GM19043 (cell line): ENCODE data around the gene TYR.
"Not testable (repeated sequence)": the region's sequence is repeated elsewhere in the genome, so short reads cannot be mapped to it uniquely, and the experiment has no call there.

Experiments
- ATAC-seq: cut with Tn5 transposase; IDR thresholded peaks from one replicate; pipeline ENCODE4 v1.9.1; 2021; ENCODE audit warnings: low read depth; ENCODE audit not compliant: unreplicated experiment

The TYR gene

GRCh38 chr11:89177691-89178231 is at the start of gene TYR:
Gene TYR (plus strand): TSS chr11:89177875. CDS start chr11:89177954, 79 bp downstream.
- ATAC-seq = no peak

DNA sequence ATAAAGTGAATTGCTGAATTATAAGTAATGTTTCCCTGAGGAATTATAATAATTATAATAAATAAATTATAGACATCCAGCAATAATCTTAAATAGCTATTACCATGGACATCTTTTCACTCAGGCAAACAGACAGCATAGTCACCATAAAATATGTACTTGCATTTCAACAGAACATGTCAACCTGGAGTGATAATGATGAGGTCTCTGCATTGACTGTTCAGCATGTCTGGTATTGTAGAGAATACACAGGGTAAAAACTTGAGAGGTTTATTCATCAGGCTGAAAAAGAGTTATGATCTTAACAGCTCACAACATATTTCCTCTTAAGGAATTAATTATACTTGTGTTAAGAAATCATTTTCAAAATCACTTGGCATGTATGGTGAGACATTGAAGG is 41.1 kb upstream of the TYR start:
- no peak for ATAC-seq

- no peak for ATAC-seq
Observed at GRCh38 chr11:89147229-89147628, 30.4 kb upstream of the TYR start.

DNA sequence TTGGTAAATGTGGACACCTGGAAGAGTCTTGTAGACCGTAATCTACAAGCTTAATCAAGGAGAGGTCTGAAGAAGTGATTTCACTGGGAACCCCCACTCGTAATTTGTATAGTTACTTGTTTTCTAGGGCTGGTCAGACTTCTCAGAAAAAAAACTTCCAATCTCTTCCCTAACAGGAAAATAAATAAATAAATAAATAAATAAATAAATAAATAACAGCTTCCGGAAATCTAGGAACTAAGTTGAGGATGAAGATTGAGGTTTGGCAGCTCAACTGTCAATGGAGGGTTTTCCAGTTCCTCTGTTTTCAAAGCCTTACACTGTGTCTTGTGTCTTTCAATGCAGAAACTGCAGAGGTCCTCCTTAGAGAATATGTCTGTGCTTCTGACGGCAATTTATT is 17.7 kb upstream of the TYR start:
- no peak for ATAC-seq

DNA sequence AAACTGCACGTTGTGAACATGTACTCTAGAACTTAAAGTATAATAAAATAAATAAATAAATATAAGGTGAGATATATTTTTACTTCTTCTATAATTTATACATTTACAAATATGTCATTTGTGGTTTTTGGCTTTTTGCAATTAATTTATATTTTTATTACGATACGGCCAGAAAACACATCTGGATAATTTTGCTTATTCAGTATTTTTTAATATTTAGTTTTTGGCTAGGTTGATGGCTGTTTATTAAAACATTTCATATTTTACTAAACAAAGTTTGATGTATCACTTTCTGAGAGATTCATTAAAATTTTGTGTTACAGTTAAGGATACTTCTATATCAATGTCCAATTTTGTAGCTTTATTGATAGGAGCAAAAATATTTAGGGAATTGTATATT is 15.7 kb upstream of the TYR start:
- no peak for ATAC-seq

DNA sequence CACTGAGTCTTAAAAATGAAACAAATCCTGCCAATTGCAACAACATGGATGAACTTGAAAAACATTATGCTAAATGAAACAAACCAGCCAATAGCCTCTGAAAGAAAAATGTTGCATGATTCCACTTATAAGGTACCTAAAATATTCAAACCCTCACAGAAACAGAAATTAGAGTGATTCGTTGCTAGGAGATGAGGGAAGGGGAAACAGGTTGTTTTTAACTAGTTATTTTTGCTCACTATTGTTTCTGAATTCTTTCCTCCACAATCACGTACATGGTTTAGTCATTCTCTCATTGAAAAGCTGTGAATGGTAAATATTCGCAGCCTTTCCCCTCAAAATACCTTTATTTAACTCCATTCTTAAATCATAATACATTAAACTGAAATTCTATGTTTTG is 14.0 kb upstream of the TYR start:
- no peak for ATAC-seq

DNA sequence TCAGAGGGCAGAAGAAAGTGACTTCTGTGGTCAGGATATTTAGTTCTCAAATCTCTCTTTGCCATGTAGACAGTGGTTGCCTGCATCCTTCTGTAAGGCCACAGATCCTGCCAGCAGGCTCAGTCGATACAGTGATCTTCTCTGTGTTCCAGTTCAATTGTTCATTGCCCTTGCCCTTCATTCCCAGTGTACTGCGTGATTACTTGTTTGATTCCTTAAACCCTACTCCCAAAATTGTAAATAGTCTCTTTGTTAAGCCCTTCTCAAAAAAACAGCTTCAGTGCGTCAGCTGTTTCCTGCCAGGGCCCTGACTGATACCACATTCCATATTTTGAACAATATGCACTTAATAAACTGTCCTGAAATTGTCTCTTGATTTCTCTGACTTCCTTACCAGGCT is 9.3 kb upstream of the TYR start:
- ATAC-seq = no peak

DNA sequence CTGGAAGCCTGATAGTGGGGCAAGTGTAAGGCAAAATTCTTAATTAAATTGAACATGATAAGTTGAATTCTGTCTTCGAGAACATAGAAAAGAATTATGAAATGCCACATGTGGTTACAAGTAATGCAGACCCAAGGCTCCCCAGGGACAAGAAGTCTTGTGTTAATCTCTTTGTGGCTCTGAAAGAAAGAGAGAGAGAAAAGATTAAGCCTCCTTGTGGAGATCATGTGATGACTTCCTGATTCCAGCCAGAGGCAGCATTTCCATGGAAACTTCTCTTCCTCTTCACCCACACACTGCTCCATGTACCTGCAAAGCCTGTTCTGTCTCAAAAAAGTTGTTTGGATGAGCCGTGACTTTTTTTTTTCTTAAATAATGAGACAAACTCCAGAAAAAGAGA is 1.9 kb upstream of the TYR start:
- ATAC-seq = no peak

DNA sequence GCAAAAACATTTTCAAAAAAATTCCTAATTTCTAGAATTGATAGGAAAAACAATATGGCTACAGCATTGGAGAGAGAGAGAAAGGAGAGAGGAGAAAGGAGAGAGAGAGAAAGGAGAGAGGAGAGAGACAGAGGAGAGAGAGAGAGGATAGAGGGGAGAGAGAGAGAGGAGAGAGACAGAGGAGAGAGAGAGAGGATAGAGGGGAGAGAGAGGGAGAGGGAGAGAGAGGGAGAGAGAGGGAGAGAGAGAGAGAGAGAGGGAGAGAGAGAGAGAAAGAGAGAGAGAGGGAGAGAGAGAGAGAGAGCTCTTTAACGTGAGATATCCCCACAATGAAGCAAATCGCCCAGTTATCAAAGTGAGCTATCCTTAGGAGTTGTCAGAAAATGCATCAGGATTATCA is 737 bp upstream of the TYR start:
- ATAC-seq = no peak

- no peak for ATAC-seq
Observed at GRCh38 chr11:89181111-89181510, 3.4 kb downstream of the TYR start.

- ATAC-seq = no peak
Observed at GRCh38 chr11:89182773-89183518, 5.3 kb downstream of the TYR start.

DNA sequence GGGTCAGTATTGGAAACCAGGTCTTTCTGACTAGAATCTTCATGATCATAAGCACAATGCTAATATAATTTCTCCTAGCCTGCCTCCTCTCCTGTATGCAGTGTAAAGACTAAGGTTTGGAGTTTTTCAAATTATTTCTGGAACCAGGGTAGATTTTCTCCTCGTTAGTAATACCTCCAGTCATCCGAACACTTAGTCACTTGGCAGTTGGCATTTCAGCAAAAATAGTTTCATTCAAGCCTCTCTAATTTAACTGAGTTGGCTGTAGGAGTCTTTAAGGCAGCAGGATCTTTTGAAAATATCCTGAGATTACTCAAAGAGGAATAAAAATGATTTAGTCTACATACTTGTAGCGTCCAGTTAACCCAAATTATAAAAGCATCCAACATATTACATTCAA is 6.3 kb downstream of the TYR start:
- ATAC-seq = no peak

GRCh38 chr11:89189776-89190175 is 12.1 kb downstream of the TYR start:
- ATAC-seq = no peak

DNA sequence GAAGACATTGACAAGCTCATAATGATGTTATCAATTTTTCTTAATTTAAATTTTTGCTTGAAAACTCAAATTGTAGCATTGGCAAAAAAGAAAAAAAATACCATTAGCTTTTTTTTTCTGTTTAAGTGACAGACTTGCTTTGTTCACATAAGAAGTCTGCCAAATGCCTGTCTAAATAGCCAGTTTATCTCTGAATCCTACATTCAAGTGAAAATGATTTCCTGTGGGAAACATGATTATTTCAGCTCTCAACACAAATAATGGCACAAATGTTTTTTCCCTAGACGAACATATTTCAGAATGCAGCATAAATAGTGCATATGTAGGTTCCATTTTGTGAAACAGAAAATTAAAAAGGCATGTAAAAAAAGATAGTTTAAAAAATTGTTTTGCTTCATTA is 23.5 kb downstream of the TYR start:
- ATAC-seq = no peak

DNA sequence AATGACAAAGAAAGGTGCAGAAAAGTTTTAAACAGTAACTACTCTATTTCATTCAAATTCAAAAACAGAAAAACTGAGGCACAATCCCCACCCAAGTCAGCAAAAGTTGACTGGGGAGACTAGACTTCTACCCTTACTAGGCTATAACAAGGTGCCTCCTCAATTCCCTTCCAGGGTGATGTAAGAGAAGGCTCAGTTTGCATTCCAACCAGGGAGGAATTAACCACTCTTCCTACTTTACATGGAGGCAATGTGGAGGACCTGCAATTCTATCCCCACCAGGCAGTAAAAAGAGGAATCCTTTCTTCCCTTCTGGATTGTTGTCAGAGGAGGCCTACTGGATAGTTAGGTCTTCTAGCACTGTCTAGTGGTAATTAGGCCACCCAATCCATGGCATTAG is 26.1 kb downstream of the TYR start:
- no peak for ATAC-seq

GRCh38 chr11:89205378-89205777 is 27.7 kb downstream of the TYR start:
- ATAC-seq = no peak

GRCh38 chr11:89220684-89221339 is 43.1 kb downstream of the TYR start:
- no peak for ATAC-seq

- ATAC-seq = no peak
Observed at GRCh38 chr11:89235083-89235482, 57.4 kb downstream of the TYR start.

DNA sequence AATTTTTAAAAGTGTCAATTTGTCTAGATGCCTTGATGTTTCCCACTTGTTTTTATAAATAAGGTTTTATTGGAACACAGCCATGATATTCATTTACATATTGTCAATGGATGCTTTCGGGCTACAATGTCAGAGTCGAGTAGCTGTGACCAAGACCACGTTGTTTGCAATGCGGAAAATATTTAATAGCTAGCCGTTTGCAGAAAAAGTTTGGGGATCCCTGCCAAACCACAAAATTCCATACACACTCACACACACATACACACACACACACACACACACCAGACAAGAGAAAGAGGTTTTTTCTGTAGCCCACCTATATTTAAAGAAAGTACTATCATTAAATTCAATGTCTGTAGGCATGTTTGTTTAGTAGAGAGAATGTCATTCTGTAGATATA is 58.3 kb downstream of the TYR start:
- no peak for ATAC-seq

DNA sequence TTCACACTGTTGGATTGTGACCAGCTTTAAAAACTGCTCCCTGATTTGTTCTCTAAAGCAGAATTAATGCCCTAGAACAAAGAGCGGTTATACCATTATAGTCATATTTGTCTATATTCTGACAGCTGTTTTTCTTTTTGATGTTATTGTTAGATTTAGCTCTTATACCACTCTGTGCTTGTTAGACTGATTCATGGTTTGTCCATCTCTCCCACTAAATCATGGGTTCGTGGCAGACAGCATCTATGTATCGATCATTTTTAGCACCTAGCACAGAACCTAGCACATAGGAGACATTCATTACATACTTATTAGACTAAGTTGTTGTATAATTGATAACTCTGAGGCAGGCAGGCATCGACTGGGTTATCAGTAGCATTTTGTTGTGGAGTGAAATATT is 69.3 kb downstream of the TYR start:
- ATAC-seq = not testable (repeated sequence)

- ATAC-seq = no peak
Observed at GRCh38 chr11:89249196-89249595, 71.5 kb downstream of the TYR start.

- not testable (repeated sequence) for ATAC-seq
Observed at GRCh38 chr11:89261483-89261882, 83.8 kb downstream of the TYR start.
